T-helper 1 cell treated with Interleukin-12 subunit alpha and Interleukin-12 subunit beta and Interleukin-4 antibody, amounts not matched to agents 30 ng/mL and 1 ng/mL, for 36 hours (primary cell): ENCODE results near the gene XRRA1. TPM values are rescaled to one million over a fixed set of nuclear protein-coding genes. Genes with fewer than 3 reads are reported as not detected.
"Not testable (repeated sequence)": the region's sequence is repeated elsewhere in the genome, so short reads cannot be mapped to it uniquely, and the experiment has no call there.

ENCODE experiments used
- intact Hi-C: fragments of 100-400 bp; cut with micrococcal nuclease; formaldehyde crosslinking; loops from one replicate; pipeline ENCODE4 v1.15.1; 2024
- total RNA-seq: library from RNA; stranded (reverse); gene quantifications from 2 replicates; pipeline ENCODE4 v1.2.3, GENCODE V29; 2022

Gene XRRA1
- total RNA-seq, 1 donor from 2014 or later: 8.7 TPM

GRCh38 chr11:74838188-74838587 lies 110.7 kb downstream of the XRRA1 start:
- intact Hi-C loops: no loop called here

GRCh38 chr11:74837191-74837590 lies 111.7 kb downstream of the XRRA1 start:
- intact Hi-C loops: no loop called here

GRCh38 chr11:74826901-74827300 lies 122.0 kb downstream of the XRRA1 start:
- intact Hi-C loops: no loop called here

GRCh38 chr11:74825596-74825995 lies 123.3 kb downstream of the XRRA1 start:
- intact Hi-C loops: not testable (repeated sequence)

GRCh38 chr11:74824285-74824982 lies 124.5 kb downstream of the XRRA1 start:
- intact Hi-C loops: no loop called here

- intact Hi-C loops: no loop called here
Observed at GRCh38 chr11:74822170-74822569, 126.7 kb downstream of the XRRA1 start.

GRCh38 chr11:74820763-74821162 lies 128.1 kb downstream of the XRRA1 start:
- intact Hi-C loops: no loop called here

- intact Hi-C loops: no loop called here
Observed at GRCh38 chr11:74819400-74819799, 129.5 kb downstream of the XRRA1 start.

- intact Hi-C loops: no loop called here
Observed at GRCh38 chr11:74818283-74818946, 130.5 kb downstream of the XRRA1 start.

- intact Hi-C loops: no loop called here
Observed at GRCh38 chr11:74816664-74817063, 132.2 kb downstream of the XRRA1 start.

- intact Hi-C loops: no loop called here
Observed at GRCh38 chr11:74815966-74816365, 132.9 kb downstream of the XRRA1 start.

- intact Hi-C loops: loop anchor here (5.0 kb wide), 1 partner anchor 1138 kb away; no protein-coding TSS in a partner anchor
Observed at GRCh38 chr11:74809801-74810200, 139.1 kb downstream of the XRRA1 start.

- intact Hi-C loops: no loop called here
Observed at GRCh38 chr11:74806267-74806666, 142.6 kb downstream of the XRRA1 start.

GRCh38 chr11:74791333-74792100 lies 157.4 kb downstream of the XRRA1 start:
- intact Hi-C loops: no loop called here

Other genes with a start within 250 kb of the XRRA1 start
- gene CHRDL2, start 217.7 kb downstream of the XRRA1 start, total RNA-seq: not detected in 2 replicates
- 16.1 and 16.3 TPM in 2 replicates for gene RNF169, start 200.2 kb downstream of the XRRA1 start, total RNA-seq
- 203 and 207 TPM in 2 replicates for gene SPCS2, start 175 bp upstream of the XRRA1 start, total RNA-seq
- gene NEU3, start 39.8 kb upstream of the XRRA1 start, total RNA-seq: 12.8 and 16.8 TPM in 2 replicates
- gene OR2AT4, start 147.8 kb upstream of the XRRA1 start, total RNA-seq: not detected in 2 replicates
- gene SLCO2B1, start 202.0 kb upstream of the XRRA1 start, total RNA-seq: 0.27 and 0.47 TPM in 2 replicates